Mesothelial cell of epicardium (in vitro differentiated cells): ENCODE measurements around the gene NDUFB11. TPM values are rescaled to one million over a fixed set of nuclear protein-coding genes. Genes with fewer than 3 reads are reported as not detected.

Source experiments
- DNase-seq, 2 experiments: peaks; one replicate each; pipeline ENCODE4 v3.0.0; 2021; ENCODE audit warnings: low spot score in 2 of 2; ENCODE audit not compliant: unreplicated experiment in 2 of 2
- H3K27ac Mint-ChIP-seq: 2 replicates; pipeline ENCODE4 v1.8.0; 2021; ENCODE audit warnings: mixed read lengths
- H3K27me3 Mint-ChIP-seq: 2 replicates; pipeline ENCODE4 v1.8.0; 2021; ENCODE audit warnings: low read depth, mixed read lengths
- H3K36me3 Mint-ChIP-seq: 2 replicates; pipeline ENCODE4 v1.8.0; 2021; ENCODE audit warnings: mixed read lengths
- H3K4me1 Mint-ChIP-seq: 2 replicates; pipeline ENCODE4 v1.8.0; 2021; ENCODE audit warnings: mixed read lengths
- H3K4me3 Mint-ChIP-seq: 2 replicates; pipeline ENCODE4 v1.8.0; 2021; ENCODE audit warnings: mild to moderate bottlenecking, moderate library complexity, mixed read lengths
- H3K9me3 Mint-ChIP-seq: 2 replicates; pipeline ENCODE4 v1.8.0; 2021; ENCODE audit warnings: mixed read lengths
- total RNA-seq: library from RNA; stranded (reverse); gene quantifications from 3 replicates; pipeline ENCODE4 v1.2.1, GENCODE V29; 2021
- TF ChIP-seq, protein P1 (sequence below): fragments of 200-600 bp; sonication (generic); IDR thresholded peaks from one replicate; pipeline ENCODE4 v1.5.0; 2021; ENCODE audit warnings: antibody characterized with exemption; ENCODE audit not compliant: unreplicated experiment

NDUFB11 gene
- total RNA-seq, 1 donor from 2014 or later, result 82.9 TPM

DNA sequence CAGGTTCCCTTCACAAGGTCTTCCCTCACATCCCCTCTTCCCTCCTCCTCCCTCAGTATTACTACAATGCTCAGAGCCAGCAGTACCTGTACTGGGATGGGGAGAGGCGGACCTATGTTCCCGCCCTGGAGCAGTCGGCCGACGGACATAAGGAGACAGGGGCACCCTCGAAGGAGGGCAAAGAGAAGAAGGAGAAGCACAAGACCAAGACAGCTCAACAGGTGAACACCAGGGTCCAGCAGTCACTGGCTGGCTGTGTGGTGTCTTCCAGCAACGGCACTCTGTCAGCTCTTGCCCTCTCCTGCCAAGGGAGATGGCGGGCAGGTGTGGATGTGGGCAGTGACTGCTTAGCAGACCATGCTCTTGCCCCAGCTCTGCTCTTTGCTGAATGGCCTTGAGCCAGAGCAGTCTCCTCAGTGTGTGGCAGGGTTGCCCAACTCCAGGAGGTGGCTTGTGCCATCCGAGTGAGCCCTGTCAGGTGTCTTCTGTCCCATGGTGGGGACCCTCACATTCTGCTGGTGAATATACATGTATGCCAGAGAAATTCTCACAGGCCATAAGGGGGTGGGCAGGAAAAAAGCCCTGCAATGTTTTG, 37.7 kb upstream of the NDUFB11 start:
- Mint-ChIP-seq H3K4me1 (no peaks in the 10 kb centered on the region), H3K27ac (no peak overlapping the region), H3K27me3 (no peaks in the 10 kb centered on the region), H3K4me3 (no peak overlapping the region), H3K9me3 (no peaks in the 10 kb centered on the region), H3K36me3 (peaks cover 21% of the 10 kb centered on the region)
- TF ChIP-seq, protein P1, sequence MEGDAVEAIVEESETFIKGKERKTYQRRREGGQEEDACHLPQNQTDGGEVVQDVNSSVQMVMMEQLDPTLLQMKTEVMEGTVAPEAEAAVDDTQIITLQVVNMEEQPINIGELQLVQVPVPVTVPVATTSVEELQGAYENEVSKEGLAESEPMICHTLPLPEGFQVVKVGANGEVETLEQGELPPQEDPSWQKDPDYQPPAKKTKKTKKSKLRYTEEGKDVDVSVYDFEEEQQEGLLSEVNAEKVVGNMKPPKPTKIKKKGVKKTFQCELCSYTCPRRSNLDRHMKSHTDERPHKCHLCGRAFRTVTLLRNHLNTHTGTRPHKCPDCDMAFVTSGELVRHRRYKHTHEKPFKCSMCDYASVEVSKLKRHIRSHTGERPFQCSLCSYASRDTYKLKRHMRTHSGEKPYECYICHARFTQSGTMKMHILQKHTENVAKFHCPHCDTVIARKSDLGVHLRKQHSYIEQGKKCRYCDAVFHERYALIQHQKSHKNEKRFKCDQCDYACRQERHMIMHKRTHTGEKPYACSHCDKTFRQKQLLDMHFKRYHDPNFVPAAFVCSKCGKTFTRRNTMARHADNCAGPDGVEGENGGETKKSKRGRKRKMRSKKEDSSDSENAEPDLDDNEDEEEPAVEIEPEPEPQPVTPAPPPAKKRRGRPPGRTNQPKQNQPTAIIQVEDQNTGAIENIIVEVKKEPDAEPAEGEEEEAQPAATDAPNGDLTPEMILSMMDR, result no peak
- DNase-seq, result no peak

DNA sequence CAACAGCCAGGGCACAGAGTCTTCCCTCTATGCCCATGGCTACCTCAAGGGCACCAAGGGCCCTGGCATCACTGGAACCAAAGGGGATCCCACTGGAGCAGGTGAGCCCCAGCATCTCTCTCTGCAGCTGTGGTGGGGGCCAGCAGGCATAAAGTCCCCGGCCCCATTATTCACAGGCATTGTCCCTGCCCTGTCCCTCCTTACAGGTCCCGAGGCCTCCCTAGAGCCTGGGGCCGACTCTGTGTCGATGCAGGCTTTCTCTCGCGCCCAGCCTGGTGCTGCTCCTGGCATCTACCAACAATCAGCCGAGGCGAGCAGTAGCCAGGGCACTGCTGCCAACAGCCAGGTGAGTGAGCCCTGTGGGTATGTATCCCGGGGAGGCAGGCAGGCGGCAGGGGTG, 36.8 kb upstream of the NDUFB11 start:
- Mint-ChIP-seq H3K36me3 (peaks cover 21% of the 10 kb centered on the region), H3K27me3 (no peaks in the 10 kb centered on the region), H3K27ac (no peak overlapping the region), H3K4me1 (no peaks in the 10 kb centered on the region), H3K9me3 (no peaks in the 10 kb centered on the region), H3K4me3 (no peak overlapping the region)
- TF ChIP-seq, protein P1, result no peak
- DNase-seq, result no peak

DNA sequence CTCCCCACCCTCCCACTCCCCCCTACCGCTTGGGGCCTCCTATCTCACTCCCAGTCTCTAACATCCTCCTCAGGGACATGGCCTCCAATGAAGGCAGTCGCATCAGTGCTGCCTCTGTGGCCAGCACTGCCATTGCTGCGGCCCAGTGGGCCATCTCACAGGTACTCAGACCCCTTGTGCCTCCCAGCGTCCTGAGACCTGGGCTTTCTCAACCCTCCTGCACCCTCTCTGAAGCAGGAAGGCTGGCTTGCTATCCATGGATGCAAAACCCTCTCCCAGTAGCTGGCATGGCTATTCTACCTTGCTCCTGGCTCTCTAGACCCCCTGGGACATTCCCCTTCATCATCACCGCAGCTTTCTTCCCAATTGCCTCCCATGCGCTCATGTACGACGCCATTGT, 35.8 kb upstream of the NDUFB11 start:
- H3K4me3 Mint-ChIP-seq, result no peak overlapping the region
- DNase-seq, result no peak

DNA sequence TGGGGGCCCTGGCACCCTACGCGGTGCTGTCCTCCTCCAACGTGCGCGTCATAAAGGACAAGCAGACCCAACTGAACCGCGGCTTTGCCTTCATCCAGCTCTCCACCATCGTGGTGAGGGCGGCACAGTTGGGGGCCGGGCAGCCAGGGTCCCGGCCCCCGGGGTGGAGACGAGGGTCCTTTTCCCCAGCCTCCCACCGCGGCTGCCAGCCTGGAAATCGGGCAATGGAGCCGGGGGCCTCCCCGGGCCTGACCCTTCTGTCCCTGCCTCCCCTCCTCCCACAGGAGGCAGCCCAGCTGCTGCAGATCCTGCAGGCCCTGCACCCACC, 35.4 kb upstream of the NDUFB11 start:
- TF ChIP-seq, protein P1, result no peak
- no peaks in the 10 kb centered on the region for H3K27me3 Mint-ChIP-seq
- H3K27ac Mint-ChIP-seq, result no peak overlapping the region
- H3K9me3 Mint-ChIP-seq, result no peaks in the 10 kb centered on the region
- no peak overlapping the region for H3K4me3 Mint-ChIP-seq
- H3K4me1 Mint-ChIP-seq, result no peaks in the 10 kb centered on the region
- DNase-seq, result no peak
- H3K36me3 Mint-ChIP-seq, result peaks cover 19% of the 10 kb centered on the region

More for the DNA sequence above, 35.8 kb upstream of the NDUFB11 start:
- TF ChIP-seq, protein P1, result no peak
- Mint-ChIP-seq H3K9me3 (no peaks in the 10 kb centered on the region), H3K36me3 (peaks cover 19% of the 10 kb centered on the region), H3K27me3 (no peaks in the 10 kb centered on the region), H3K27ac (no peak overlapping the region), H3K4me1 (no peaks in the 10 kb centered on the region)

DNA sequence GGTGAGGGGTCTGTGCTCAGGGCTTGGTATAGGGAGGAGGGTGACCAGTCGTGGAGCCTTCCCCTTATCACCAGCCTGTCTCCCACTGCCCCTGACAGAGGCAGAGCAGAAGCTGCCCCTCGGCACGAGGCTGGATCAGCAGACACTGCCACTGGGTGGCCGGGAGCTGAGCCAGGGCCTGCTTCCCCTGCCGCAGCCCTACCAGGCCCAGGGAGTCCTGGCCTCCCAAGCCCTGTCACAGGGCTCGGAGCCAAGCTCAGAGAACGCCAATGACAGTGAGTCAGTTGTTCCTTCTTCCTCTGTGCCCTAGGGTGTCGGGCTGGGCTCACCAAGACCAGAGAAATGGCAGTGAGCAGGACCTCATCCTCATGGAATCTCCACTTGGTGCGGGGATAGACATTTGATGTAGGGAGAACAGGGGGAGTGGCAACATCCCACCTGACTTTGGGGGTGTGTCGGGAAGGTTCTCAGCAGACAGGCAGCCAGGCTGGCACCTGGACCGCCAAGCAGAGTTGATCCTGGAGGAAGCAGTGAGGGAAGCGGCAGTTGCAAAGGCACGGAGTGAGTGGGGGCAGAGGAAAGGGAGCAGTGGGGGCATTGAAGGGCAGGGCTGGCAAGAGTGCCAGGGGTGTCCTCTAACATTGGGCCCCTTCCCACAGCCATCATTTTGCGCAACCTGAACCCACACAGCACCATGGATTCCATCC, 34.9 kb upstream of the NDUFB11 start:
- Mint-ChIP-seq H3K4me1 (no peaks in the 10 kb centered on the region), H3K27me3 (no peaks in the 10 kb centered on the region), H3K9me3 (no peaks in the 10 kb centered on the region), H3K4me3 (no peak overlapping the region), H3K27ac (no peak overlapping the region), H3K36me3 (peaks cover 19% of the 10 kb centered on the region)
- no peak for DNase-seq
- TF ChIP-seq, protein P1, result no peak
